OCI-LY1 (cell line): ENCODE data around the gene SCN8A.

Experiments used
- H2AFZ ChIP-seq: fragments of 200-600 bp; sonication (generic), shearing (Covaris generic); 2 replicates; pipeline ENCODE4 v1.6.0; 2014; ENCODE audit warnings: antibody characterized with exemption, mild to moderate bottlenecking, low read length
- H3F3A ChIP-seq: fragments of 200-600 bp; sonication (generic), shearing (Covaris generic); 2 replicates; pipeline ENCODE4 v1.6.0; 2014; ENCODE audit warnings: mild to moderate bottlenecking, antibody characterized with exemption, low read length, moderate library complexity; ENCODE audit not compliant: insufficient read depth
- H3K27ac ChIP-seq: fragments of 200-600 bp; sonication (generic); 2 replicates; pipeline ENCODE4 v1.5.1; 2014; ENCODE audit warnings: low read length, mixed run types, mild to moderate bottlenecking, low read depth; ENCODE audit not compliant: poor library complexity, severe bottlenecking
- H3K27me3 ChIP-seq: fragments of 200-600 bp; sonication (generic); 2 replicates; pipeline ENCODE4 v1.6.0; 2014; ENCODE audit warnings: antibody characterized with exemption, mild to moderate bottlenecking, low read length, moderate library complexity; ENCODE audit not compliant: insufficient read depth
- H3K36me3 ChIP-seq: fragments of 200-600 bp; sonication (generic); 2 replicates; pipeline ENCODE4 v1.6.1; 2014; ENCODE audit warnings: mild to moderate bottlenecking, antibody characterized with exemption, low read length, moderate library complexity, mixed read lengths; ENCODE audit not compliant: insufficient read depth
- H3K4me1 ChIP-seq: fragments of 200-600 bp; sonication (generic); 2 replicates; pipeline ENCODE4 v1.5.1; 2014; ENCODE audit warnings: mild to moderate bottlenecking, low read length, moderate library complexity; ENCODE audit not compliant: insufficient read depth, severe bottlenecking
- H3K4me2 ChIP-seq: fragments of 200-600 bp; sonication (generic), shearing (Covaris generic); 2 replicates; pipeline ENCODE4 v1.6.1; 2014; ENCODE audit warnings: low read length
- H3K4me3 ChIP-seq: fragments of 200-600 bp; sonication (generic); 2 replicates; pipeline ENCODE4 v1.5.1; 2014; ENCODE audit warnings: low read length, low read depth, mild to moderate bottlenecking, mixed read lengths; ENCODE audit not compliant: poor library complexity, severe bottlenecking
- H3K79me2 ChIP-seq: fragments of 200-600 bp; shearing (Covaris generic); 2 replicates; pipeline ENCODE4 v1.6.1; 2016; ENCODE audit warnings: mixed run types, low read length, mixed read lengths; ENCODE audit not compliant: insufficient read depth
- H3K9ac ChIP-seq: fragments of 200-600 bp; sonication (generic), shearing (Covaris generic); 2 replicates; pipeline ENCODE4 v1.6.1; 2014; ENCODE audit warnings: mild to moderate bottlenecking, low read length, mixed read lengths
- H3K9me2 ChIP-seq: fragments of 200-600 bp; sonication (generic), shearing (Covaris generic); 2 replicates; pipeline ENCODE4 v1.6.1; 2014; ENCODE audit warnings: low read depth, mild to moderate bottlenecking, low read length, mixed read lengths
- H3K9me3 ChIP-seq: fragments of 200-600 bp; shearing (Covaris generic); 2 replicates; pipeline ENCODE4 v1.6.1; 2014; ENCODE audit warnings: low read length, mixed read lengths
- H4K20me1 ChIP-seq: fragments of 200-600 bp; sonication (generic), shearing (Covaris generic); 2 replicates; pipeline ENCODE4 v1.6.0; 2016; ENCODE audit warnings: mild to moderate bottlenecking, low read length; ENCODE audit not compliant: insufficient read depth
- EZH2 ChIP-seq: fragments of 200-600 bp; sonication (generic), shearing (Covaris generic); IDR thresholded peaks from 2 replicates; pipeline ENCODE4 v1.8.0; 2017; ENCODE audit warnings: borderline replicate concordance, mixed run types, mild to moderate bottlenecking, antibody characterized with exemption, low read length, moderate library complexity, mixed read lengths
- TF ChIP-seq, protein P1 (sequence below): fragments of 200-600 bp; sonication (generic), shearing (Covaris generic); IDR thresholded peaks from 2 replicates; pipeline ENCODE4 v1.5.1; 2017; ENCODE audit warnings: mild to moderate bottlenecking, antibody characterized with exemption, low read length, moderate library complexity, mixed read lengths

The SCN8A gene

GRCh38 chr12:51773145-51773869, 182.3 kb downstream of the SCN8A start:
- H3K27me3 ChIP-seq = no peaks in the 10 kb centered on the region
- no peak for TF ChIP-seq EZH2
- TF ChIP-seq, protein P1, sequence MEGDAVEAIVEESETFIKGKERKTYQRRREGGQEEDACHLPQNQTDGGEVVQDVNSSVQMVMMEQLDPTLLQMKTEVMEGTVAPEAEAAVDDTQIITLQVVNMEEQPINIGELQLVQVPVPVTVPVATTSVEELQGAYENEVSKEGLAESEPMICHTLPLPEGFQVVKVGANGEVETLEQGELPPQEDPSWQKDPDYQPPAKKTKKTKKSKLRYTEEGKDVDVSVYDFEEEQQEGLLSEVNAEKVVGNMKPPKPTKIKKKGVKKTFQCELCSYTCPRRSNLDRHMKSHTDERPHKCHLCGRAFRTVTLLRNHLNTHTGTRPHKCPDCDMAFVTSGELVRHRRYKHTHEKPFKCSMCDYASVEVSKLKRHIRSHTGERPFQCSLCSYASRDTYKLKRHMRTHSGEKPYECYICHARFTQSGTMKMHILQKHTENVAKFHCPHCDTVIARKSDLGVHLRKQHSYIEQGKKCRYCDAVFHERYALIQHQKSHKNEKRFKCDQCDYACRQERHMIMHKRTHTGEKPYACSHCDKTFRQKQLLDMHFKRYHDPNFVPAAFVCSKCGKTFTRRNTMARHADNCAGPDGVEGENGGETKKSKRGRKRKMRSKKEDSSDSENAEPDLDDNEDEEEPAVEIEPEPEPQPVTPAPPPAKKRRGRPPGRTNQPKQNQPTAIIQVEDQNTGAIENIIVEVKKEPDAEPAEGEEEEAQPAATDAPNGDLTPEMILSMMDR = no peak
- H3K4me3 ChIP-seq = no peak overlapping the region
- no peaks in the 10 kb centered on the region for H4K20me1 ChIP-seq
- H3K4me2 ChIP-seq = no peak overlapping the region
- no peaks in the 10 kb centered on the region for H3K36me3 ChIP-seq
- no peaks in the 10 kb centered on the region for H3F3A ChIP-seq
- no peaks in the 10 kb centered on the region for H3K4me1 ChIP-seq
- H3K27ac ChIP-seq = no peak overlapping the region
- no peaks in the 10 kb centered on the region for H3K9me3 ChIP-seq
- H3K9me2 ChIP-seq = no peaks in the 10 kb centered on the region
- no peak overlapping the region for H3K9ac ChIP-seq
- H3K79me2 ChIP-seq = no peaks in the 10 kb centered on the region
- no peak overlapping the region for H2AFZ ChIP-seq

DNA sequence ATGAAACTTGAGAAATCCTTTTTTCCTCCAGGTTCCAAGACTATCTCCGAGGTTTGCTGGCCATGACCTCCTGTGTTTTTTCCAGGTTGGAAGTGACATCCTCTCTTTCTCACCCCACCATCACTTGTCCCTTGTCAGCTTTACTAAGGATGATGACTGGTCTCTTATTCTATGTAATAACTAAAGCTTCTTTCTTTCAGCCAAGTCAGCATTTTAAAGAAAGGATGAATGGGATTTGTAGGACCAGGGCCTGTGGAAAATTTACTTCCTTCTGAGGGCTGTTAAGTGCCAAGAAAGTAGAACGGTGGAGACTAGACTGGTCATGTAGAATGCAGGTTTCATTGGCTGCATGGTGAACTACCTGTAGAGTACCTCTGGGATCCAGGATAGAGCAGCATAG, 183.9 kb downstream of the SCN8A start:
- Histone ChIP-seq H2AFZ (no peak overlapping the region), H3K4me2 (no peak overlapping the region), H3K79me2 (no peaks in the 10 kb centered on the region), H3K4me3 (no peak overlapping the region), H3K27ac (no peak overlapping the region), H3K27me3 (no peaks in the 10 kb centered on the region), H3F3A (no peaks in the 10 kb centered on the region), H3K9me3 (no peaks in the 10 kb centered on the region), H3K36me3 (no peaks in the 10 kb centered on the region), H3K9ac (no peak overlapping the region), H3K9me2 (no peaks in the 10 kb centered on the region), H4K20me1 (no peaks in the 10 kb centered on the region), H3K4me1 (no peaks in the 10 kb centered on the region)
- no peak for TF ChIP-seq EZH2
- TF ChIP-seq, protein P1 = no peak

DNA sequence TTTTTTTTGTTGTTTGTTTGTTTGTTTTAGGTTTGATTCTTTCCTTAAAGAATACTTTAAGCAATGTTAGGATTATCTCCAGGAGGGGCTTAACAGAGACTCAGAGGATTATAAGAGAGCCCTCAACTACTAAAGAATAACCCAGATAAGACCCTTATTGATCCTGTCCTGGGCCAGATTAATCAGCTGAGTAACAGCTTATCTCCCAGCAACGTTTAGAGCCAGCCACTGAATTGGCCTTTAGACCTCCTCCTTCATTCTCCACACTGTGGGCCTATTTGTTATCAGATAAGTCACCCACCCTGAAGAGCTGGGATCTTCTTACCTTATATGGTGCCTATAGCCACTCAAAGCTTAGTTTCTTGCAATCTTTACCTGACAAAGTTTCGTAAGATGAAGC, 186.4 kb downstream of the SCN8A start:
- no peaks in the 10 kb centered on the region for H4K20me1 ChIP-seq
- H3K4me2 ChIP-seq = no peak overlapping the region

More for the DNA sequence above, 186.4 kb downstream of the SCN8A start:
- TF ChIP-seq EZH2 = no peak
- TF ChIP-seq, protein P1 = no peak
- no peak overlapping the region for H2AFZ ChIP-seq
- H3K9me2 ChIP-seq = no peaks in the 10 kb centered on the region
- H3F3A ChIP-seq = no peaks in the 10 kb centered on the region
- no peak overlapping the region for H3K27ac ChIP-seq
- no peaks in the 10 kb centered on the region for H3K36me3 ChIP-seq
- no peaks in the 10 kb centered on the region for H3K79me2 ChIP-seq
- H3K4me3 ChIP-seq = no peak overlapping the region
- no peaks in the 10 kb centered on the region for H3K27me3 ChIP-seq
- H3K9me3 ChIP-seq = no peaks in the 10 kb centered on the region
- no peaks in the 10 kb centered on the region for H3K4me1 ChIP-seq
- no peak overlapping the region for H3K9ac ChIP-seq
